ENCODE measurements around the gene SLC25A25. TPM values are rescaled to one million over a fixed set of nuclear protein-coding genes. Genes with fewer than 3 reads are reported as not detected.
A peak's percentile ranks its signal among the peaks of the same experiment; 100 is the strongest.

The SLC25A25 gene
- total RNA-seq, 1 donor from 2014 or later: 13.5 TPM

DNA sequence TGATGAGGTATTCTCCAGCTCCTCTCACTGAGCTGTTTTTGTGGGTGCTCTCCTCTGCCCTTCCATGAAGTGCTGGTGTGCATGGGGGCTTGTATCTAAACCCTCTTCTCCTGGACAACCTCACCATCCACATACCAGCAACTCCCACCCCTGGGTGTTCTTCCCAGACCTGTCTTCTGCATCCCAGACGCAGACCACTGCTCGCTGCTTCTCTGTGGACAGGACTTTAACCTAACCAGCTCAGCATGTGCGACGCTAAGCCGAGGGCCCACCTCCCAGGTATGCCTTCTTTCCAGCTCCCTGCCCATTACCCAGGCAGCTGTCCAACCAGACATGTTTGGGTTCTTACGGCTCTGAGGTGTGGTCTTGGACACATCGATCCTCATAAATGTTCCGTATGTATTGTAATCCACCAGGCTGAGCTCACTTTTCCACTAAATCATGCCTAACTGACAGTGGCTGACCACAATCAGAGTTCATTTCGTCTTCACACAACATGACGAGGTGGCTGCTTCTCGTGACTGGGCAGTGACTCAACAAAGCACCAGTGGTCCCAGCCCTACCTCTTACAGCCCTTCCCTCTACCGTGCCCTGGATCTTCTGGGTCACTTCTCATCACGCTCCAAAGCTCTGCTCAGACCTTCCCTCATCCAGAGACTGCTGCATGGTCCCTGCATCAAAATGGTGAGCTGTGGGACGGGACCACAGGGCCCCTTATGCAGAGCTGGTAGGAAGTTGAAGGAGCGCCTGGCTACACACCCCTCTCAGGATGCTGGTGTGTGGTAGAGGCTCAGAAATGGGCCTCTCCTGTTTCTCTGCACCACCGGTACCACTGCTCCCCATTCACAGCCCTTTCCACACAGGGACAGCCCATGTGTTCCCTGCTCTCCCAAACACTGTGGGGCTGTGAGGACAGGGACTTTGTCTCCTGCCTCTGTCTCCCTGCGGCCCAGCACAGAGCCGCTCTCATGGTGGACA lies 69.1 kb downstream of the SLC25A25 start:
- H3K4me1 Mint-ChIP-seq (ENCODE audit: low read depth): peaks cover 23% of the 10 kb centered on the region
- no peak for DNase-seq (ENCODE audit: low spot score)
- no peaks in the 10 kb centered on the region for H3K36me3 Mint-ChIP-seq (ENCODE audit: low read depth)
- H3K27ac Mint-ChIP-seq: no peak overlapping the region
- H3K4me3 Mint-ChIP-seq: no peak overlapping the region
- H3K27me3 Mint-ChIP-seq (ENCODE audit: insufficient read depth): peaks cover 25% of the 10 kb centered on the region
- intact Hi-C loops (cut with micrococcal nuclease): no loop called here
- no peaks in the 10 kb centered on the region for H3K9me3 Mint-ChIP-seq

DNA sequence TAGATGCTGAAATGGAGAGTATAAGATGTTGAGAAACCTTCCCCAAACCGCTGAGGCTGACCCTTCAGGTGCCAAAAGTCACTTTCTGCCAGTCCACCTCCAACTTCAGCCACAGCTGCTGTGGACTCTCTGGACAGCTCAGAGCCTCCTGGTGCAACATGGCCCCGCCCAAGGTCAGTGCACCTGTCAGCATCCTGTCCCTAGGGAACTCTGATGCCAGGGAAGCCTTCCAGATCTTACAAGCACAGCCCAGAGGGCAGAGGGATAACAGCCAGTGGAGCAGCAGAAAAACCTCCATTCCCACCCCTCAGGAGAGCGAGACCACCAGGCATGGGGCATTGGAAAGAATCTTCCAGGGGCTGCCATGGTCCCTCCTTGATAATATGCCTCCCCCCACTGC lies 70.0 kb downstream of the SLC25A25 start:
- no peaks in the 10 kb centered on the region for H3K36me3 Mint-ChIP-seq (ENCODE audit: low read depth)
- no peak overlapping the region for H3K4me3 Mint-ChIP-seq
- peaks cover 16% of the 10 kb centered on the region for H3K27me3 Mint-ChIP-seq (ENCODE audit: insufficient read depth)
- no peak for DNase-seq (ENCODE audit: low spot score)
- peaks cover 22% of the 10 kb centered on the region for H3K4me1 Mint-ChIP-seq (ENCODE audit: low read depth)
- intact Hi-C loops (cut with micrococcal nuclease): no loop called here
- no peaks in the 10 kb centered on the region for H3K9me3 Mint-ChIP-seq
- H3K27ac Mint-ChIP-seq: no peak overlapping the region

DNA sequence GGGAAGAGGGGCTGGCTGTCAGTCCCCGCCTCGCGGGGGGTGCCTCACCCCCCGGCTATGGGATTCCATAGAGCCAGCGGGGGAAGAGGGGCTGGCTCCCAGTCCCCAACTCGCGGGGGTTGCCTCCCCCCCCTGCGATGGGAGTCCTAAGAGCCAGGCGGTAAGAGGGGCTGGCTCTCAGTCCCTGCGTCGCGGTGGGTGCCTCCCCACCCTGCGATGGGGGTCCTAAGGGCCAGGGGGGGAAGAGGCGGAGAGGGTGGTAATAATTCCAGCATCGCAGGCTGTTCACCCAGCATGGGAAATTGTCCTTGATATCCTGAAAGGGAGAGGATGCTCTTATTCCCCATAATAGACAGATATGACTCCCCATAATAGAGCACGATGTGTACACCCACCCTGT lies 71.6 kb downstream of the SLC25A25 start:
- Mint-ChIP-seq H3K27ac (no peak overlapping the region), H3K9me3 (no peaks in the 10 kb centered on the region), H3K27me3 (ENCODE audit: insufficient read depth) (peaks cover 6% of the 10 kb centered on the region), H3K4me1 (ENCODE audit: low read depth) (peaks cover 23% of the 10 kb centered on the region), H3K36me3 (ENCODE audit: low read depth) (no peaks in the 10 kb centered on the region), H3K4me3 (no peak overlapping the region)
- DNase-seq (ENCODE audit: low spot score): no peak
- intact Hi-C loops (cut with micrococcal nuclease): no loop called here

DNA sequence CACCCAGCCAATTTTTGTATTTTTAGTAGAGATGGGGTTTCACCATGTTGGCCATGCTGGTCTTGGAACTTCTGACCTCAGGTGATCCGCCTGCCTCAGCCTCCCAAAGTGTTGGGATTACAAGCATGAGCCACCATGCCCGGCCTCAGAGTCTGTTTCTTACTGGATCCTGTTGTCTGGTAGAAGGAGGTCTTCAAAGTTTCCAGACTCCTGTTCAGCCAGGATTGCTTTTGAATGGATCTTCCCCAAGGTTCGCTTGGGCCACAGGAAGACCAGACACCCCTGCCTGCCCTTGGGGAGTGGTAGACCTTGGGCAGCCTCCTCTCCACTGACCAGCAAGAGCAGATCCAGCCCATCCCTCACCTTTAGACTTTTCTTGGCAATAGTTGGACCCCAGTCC lies 73.6 kb downstream of the SLC25A25 start:
- Mint-ChIP-seq H3K9me3 (no peaks in the 10 kb centered on the region), H3K4me1 (ENCODE audit: low read depth) (peaks cover 12% of the 10 kb centered on the region), H3K27me3 (ENCODE audit: insufficient read depth) (peaks cover 3% of the 10 kb centered on the region), H3K27ac (no peak overlapping the region), H3K4me3 (no peak overlapping the region), H3K36me3 (ENCODE audit: low read depth) (no peaks in the 10 kb centered on the region)
- no peak for DNase-seq (ENCODE audit: low spot score)
- intact Hi-C loops (cut with micrococcal nuclease): no loop called here

DNA sequence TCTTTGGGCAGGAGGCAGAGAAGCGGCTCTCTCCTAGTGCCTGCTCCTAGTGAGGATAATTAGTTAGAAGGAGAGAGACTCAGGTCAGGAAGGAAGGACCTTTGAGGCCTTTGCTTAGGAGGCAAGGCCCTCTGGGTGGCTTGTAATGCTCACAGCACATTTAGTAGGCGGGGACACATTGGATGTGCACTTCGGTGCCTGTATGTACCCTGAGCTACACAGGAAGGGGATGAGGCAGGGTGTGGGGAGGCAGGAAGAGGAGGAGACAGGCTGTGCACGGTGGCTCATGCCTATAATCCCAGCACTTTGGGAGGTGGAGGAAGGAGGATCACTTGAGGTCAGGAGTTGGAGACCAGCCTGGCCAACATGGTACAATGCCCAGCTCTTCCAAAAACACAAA lies 74.0 kb downstream of the SLC25A25 start:
- H3K4me1 Mint-ChIP-seq (ENCODE audit: low read depth): peaks cover 12% of the 10 kb centered on the region
- H3K27ac Mint-ChIP-seq: peak overlapping the region; percentile 79
- H3K27me3 Mint-ChIP-seq (ENCODE audit: insufficient read depth): peaks cover 3% of the 10 kb centered on the region
- H3K36me3 Mint-ChIP-seq (ENCODE audit: low read depth): no peaks in the 10 kb centered on the region
- H3K9me3 Mint-ChIP-seq: no peaks in the 10 kb centered on the region
- intact Hi-C loops (cut with micrococcal nuclease): no loop called here
- DNase-seq (ENCODE audit: low spot score): peak; percentile 33
- peak overlapping the region; percentile 1 for H3K4me3 Mint-ChIP-seq

DNA sequence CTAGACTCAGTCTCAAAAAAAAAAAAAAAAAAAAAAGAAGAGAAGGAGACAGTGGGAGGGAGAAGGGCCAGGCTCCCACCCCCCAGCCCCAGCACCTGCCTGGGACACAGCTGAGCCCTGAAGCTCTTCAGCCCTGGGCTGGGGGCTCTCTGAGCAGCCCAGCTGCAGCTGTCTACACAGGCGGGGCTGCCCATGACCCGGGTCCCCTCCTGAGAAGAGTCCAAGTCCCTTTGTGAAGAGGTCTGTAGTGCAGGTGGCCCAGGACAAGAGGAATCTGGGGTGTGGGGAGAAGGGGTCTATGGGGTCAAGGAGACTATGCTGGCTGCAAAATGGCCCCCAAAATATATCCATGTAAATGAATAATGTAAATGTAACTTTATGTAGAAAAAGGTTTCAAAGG lies 74.6 kb downstream of the SLC25A25 start:
- no peaks in the 10 kb centered on the region for H3K36me3 Mint-ChIP-seq (ENCODE audit: low read depth)
- H3K27ac Mint-ChIP-seq: no peak overlapping the region
- H3K9me3 Mint-ChIP-seq: no peaks in the 10 kb centered on the region
- H3K27me3 Mint-ChIP-seq (ENCODE audit: insufficient read depth): peaks cover 2% of the 10 kb centered on the region
- no peak overlapping the region for H3K4me3 Mint-ChIP-seq
- DNase-seq (ENCODE audit: low spot score): no peak
- H3K4me1 Mint-ChIP-seq (ENCODE audit: low read depth): peaks cover 12% of the 10 kb centered on the region
- intact Hi-C loops (cut with micrococcal nuclease): no loop called here

DNA sequence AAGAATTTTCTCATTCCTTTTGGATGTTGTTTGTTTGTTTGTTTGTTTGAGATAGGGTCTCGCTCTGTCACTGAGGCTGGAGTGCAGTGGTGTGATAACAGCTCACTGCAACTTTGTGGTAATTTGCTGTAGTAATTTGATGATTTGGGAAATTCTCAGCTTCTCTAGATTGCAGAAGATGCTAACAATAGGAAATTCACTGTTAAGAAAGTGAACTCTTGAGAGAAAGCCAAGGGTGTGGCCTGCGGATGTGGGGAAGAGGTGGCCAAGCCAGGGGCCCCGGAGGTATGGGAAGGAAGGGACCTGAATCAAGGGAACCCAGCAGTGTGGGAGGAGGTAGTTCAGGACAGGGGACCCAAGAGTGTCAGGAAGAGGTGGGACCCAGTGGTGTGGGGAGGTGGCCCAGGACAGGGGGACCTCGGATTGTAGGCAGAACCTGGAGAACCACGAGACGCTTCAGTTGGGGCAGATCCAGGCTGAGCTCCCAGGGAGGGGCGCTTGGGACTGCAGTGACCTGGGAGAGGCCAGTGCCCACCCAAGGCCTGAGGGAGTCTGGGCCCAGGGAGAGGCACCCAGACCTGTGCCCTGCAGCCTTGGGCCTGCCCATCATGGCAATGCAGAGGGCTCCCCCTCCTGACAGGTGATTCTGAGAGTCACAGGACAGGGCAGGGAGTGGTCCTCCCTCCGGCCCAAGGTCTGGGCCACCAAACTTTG lies 75.7 kb downstream of the SLC25A25 start:
- H3K9me3 Mint-ChIP-seq: no peaks in the 10 kb centered on the region
- peaks cover 12% of the 10 kb centered on the region for H3K4me1 Mint-ChIP-seq (ENCODE audit: low read depth)
- no peaks in the 10 kb centered on the region for H3K36me3 Mint-ChIP-seq (ENCODE audit: low read depth)
- H3K27me3 Mint-ChIP-seq (ENCODE audit: insufficient read depth): no peaks in the 10 kb centered on the region
- H3K27ac Mint-ChIP-seq: no peak overlapping the region
- no peak overlapping the region for H3K4me3 Mint-ChIP-seq
- DNase-seq (ENCODE audit: low spot score): no peak
- intact Hi-C loops (cut with micrococcal nuclease): no loop called here

DNA sequence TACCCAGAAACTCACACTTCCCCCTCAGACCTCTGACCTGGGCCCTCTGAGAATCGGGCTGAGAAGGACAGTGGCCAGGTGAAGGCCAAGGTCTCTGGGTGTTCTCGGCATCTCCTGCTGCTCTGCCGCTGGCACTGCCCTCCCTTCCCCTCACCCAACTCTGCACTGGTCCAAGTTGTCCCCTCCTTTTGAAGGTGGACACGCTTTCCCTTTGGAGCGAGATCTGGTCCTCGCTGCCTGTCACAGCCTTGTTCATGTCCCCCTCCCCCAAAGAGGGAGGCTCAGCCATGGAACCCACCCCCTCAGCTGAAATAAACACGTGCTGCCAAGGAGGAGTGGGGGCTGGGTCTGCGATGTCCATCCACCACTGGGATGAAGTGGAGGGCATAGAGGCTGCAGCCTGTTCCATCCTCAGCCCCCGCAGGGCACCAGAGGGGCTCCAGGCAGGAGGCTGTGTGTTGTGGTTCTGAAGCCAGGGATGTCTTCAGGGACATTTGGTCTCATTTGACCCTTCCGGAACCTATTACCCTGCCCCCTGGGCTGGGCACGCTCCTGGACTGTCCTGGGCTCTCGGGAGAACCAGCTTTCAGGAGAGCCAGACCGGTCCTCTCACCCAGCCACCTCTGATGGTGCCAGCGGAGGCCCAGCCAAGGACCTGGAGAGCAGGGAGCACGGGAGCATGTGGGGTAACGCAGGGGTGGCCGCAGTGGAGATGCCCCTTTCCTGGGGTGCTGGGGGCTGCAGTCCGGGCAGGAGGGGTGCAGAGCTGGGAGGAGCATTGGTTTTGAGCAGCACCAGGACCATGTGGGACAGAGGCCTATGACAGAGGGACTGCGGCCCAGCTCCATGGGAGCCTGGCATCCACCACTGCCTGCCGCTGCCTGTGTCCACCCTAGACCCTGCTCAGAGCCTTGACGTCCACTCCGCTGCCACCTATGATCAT lies 76.5 kb downstream of the SLC25A25 start:
- no peaks in the 10 kb centered on the region for H3K27me3 Mint-ChIP-seq (ENCODE audit: insufficient read depth)
- intact Hi-C loops (cut with micrococcal nuclease): no loop called here
- no peak overlapping the region for H3K4me3 Mint-ChIP-seq
- H3K36me3 Mint-ChIP-seq (ENCODE audit: low read depth): no peaks in the 10 kb centered on the region
- peaks cover 12% of the 10 kb centered on the region for H3K4me1 Mint-ChIP-seq (ENCODE audit: low read depth)
- no peak for DNase-seq (ENCODE audit: low spot score)
- no peak overlapping the region for H3K27ac Mint-ChIP-seq
- H3K9me3 Mint-ChIP-seq: no peaks in the 10 kb centered on the region

DNA sequence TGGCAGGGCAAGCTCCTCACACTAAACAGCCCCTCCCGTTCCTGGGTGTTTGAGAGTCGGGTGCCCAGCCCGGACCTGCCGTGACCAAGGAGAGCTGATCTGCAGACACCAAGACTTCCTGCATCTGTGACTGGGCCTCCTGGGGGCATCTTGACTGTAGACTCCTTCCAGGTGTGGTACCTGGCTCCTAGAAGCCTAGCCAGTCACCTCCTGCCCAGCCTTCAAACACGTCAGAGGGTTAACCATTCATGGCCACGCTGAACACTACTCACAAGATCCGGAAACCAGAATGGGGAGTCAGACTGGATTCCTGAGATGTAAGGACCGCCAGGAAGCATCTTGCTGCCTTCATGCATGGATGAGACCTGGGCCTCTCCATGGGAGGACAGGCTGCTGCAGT lies 77.5 kb downstream of the SLC25A25 start:
- DNase-seq (ENCODE audit: low spot score): no peak
- peaks cover 12% of the 10 kb centered on the region for H3K4me1 Mint-ChIP-seq (ENCODE audit: low read depth)

DNA sequence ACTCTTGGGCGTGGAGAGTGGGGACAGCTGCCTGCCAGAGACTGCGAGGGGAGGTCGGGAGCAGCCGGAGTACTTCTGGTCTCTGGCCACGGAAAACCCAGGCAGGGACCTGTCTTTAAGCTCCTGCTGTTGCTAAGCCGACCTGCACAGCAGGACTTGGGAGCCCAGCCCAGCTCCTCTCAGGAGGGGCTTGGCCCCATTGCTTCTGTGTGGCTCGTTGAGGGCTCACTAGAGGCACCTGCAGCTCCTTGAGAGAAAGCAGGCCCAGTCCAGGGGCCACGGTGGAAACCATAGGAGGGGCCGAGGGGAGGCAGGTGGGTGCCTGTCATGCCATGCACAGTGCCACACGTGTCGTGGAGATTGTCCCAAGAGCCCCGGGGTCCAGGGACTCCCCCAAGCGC lies 77.9 kb downstream of the SLC25A25 start:
- Mint-ChIP-seq H3K36me3 (ENCODE audit: low read depth) (no peaks in the 10 kb centered on the region), H3K27me3 (ENCODE audit: insufficient read depth) (no peaks in the 10 kb centered on the region), H3K9me3 (no peaks in the 10 kb centered on the region), H3K4me1 (ENCODE audit: low read depth) (peaks cover 12% of the 10 kb centered on the region), H3K27ac (no peak overlapping the region), H3K4me3 (no peak overlapping the region)
- intact Hi-C loops (cut with micrococcal nuclease): no loop called here
- DNase-seq (ENCODE audit: low spot score): no peak

More for the DNA sequence above, 77.5 kb downstream of the SLC25A25 start:
- no peak overlapping the region for H3K4me3 Mint-ChIP-seq
- no peak overlapping the region for H3K27ac Mint-ChIP-seq
- H3K27me3 Mint-ChIP-seq (ENCODE audit: insufficient read depth): no peaks in the 10 kb centered on the region
- no peaks in the 10 kb centered on the region for H3K36me3 Mint-ChIP-seq (ENCODE audit: low read depth)
- H3K9me3 Mint-ChIP-seq: no peaks in the 10 kb centered on the region
- intact Hi-C loops (cut with micrococcal nuclease): no loop called here

DNA sequence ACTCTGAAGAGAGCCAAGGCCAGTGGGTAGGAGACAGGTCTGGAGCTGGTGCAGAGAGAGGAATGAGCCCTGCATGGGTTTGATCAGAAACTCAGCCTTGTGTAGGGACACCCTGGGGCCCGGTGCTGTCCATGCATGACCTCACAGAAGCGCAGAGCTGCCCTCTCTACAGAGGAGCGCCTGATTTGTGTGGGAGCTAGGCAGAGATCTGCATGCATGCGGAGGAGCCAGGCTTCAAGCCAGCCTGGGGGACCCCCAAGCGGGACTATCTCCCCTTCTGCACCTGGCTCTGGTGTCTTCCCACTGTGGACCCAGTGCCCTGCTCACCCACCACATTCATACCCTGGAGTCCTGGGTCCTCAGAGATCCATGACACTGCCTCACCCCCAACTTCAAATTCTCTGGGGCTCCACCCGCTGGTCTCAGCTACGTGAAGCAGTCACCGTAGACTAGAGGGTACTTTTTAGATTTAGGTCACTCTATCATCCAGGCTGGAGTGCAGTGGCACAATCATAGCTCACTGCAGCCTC lies 78.6 kb downstream of the SLC25A25 start:
- Mint-ChIP-seq H3K27me3 (ENCODE audit: insufficient read depth) (no peaks in the 10 kb centered on the region), H3K36me3 (ENCODE audit: low read depth) (no peaks in the 10 kb centered on the region), H3K9me3 (no peaks in the 10 kb centered on the region), H3K4me3 (no peak overlapping the region), H3K4me1 (ENCODE audit: low read depth) (peaks cover 12% of the 10 kb centered on the region), H3K27ac (no peak overlapping the region)
- no peak for DNase-seq (ENCODE audit: low spot score)
- intact Hi-C loops (cut with micrococcal nuclease): no loop called here

DNA sequence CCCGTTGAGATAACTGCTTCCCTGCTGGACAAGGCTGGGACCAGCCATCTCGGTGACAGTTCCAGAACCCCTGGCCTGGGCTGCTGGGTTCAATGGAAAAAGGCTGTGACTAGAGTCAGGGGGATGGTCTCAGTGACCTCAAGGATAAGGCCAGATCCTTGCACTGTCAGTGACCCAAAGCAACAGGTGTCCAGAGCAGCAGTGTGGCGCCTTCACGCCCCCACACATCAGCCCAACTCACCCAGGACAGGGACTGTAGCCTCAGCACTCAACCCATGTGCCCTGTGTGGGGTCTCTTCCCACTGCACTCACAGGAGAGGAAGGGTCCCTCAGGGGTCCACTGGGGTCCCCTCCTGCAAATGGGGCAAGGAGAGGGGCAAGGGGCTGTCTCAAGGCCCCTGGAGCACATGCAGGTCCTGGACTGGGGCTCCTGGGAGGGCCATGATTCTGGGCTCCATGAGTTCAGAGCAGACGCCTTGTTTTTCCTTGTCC lies 80.5 kb downstream of the SLC25A25 start:
- H3K36me3 Mint-ChIP-seq (ENCODE audit: low read depth): no peaks in the 10 kb centered on the region
- no peak overlapping the region for H3K4me3 Mint-ChIP-seq
- H3K27me3 Mint-ChIP-seq (ENCODE audit: insufficient read depth): no peaks in the 10 kb centered on the region
- intact Hi-C loops (cut with micrococcal nuclease): no loop called here
- H3K4me1 Mint-ChIP-seq (ENCODE audit: low read depth): peaks cover 1% of the 10 kb centered on the region
- no peaks in the 10 kb centered on the region for H3K9me3 Mint-ChIP-seq
- no peak overlapping the region for H3K27ac Mint-ChIP-seq
- DNase-seq (ENCODE audit: low spot score): no peak
